Neural crest cell (in vitro differentiated cells): ENCODE data around the gene SLC9A2. TPM values are rescaled to one million over a fixed set of nuclear protein-coding genes. Genes with fewer than 3 reads are reported as not detected.

Source experiments
- DNase-seq: peaks from one replicate; pipeline ENCODE4 v3.0.0; 2021; ENCODE audit warnings: low read depth, mixed read lengths, low spot score
- H3K27ac Mint-ChIP-seq: one replicate; pipeline ENCODE4 v1.8.0; 2021; ENCODE audit warnings: mild to moderate bottlenecking, mixed read lengths; ENCODE audit not compliant: unreplicated experiment
- H3K27me3 Mint-ChIP-seq: 2 replicates; pipeline ENCODE4 v1.8.0; 2021; ENCODE audit warnings: low read depth, mild to moderate bottlenecking, mixed read lengths
- H3K36me3 Mint-ChIP-seq: 2 replicates; pipeline ENCODE4 v1.8.0; 2021; ENCODE audit warnings: low read depth, mild to moderate bottlenecking, mixed read lengths
- H3K4me1 Mint-ChIP-seq: 2 replicates; pipeline ENCODE4 v1.8.0; 2021; ENCODE audit warnings: mixed read lengths
- H3K4me3 Mint-ChIP-seq: one replicate; pipeline ENCODE4 v1.8.0; 2021; ENCODE audit warnings: mild to moderate bottlenecking, mixed read lengths
- H3K9me3 Mint-ChIP-seq: 2 replicates; pipeline ENCODE4 v1.8.0; 2021; ENCODE audit warnings: mixed read lengths
- CTCF ChIP-seq: fragments of 200-600 bp; sonication (generic); conservative IDR thresholded peaks from 2 replicates; pipeline ENCODE4 v1.5.0; 2021; ENCODE audit warnings: antibody characterized with exemption, mild to moderate bottlenecking
- total RNA-seq: library from RNA; stranded (reverse); gene quantifications from 2 replicates; pipeline ENCODE4 v1.2.1, GENCODE V29; 2021

Gene SLC9A2
- total RNA-seq, 1 donor from 2014 or later = 0.09 TPM

GRCh38 chr2:102664471-102664909 is 45.1 kb downstream of the SLC9A2 start:
- Mint-ChIP-seq H3K4me3 (no peak overlapping the region), H3K27ac (no peak overlapping the region)

GRCh38 chr2:102667072-102667471 is 47.7 kb downstream of the SLC9A2 start:
- Mint-ChIP-seq H3K4me3 (no peak overlapping the region), H3K27ac (no peak overlapping the region), H3K4me1 (no peaks in the 10 kb centered on the region), H3K9me3 (no peaks in the 10 kb centered on the region), H3K27me3 (no peaks in the 10 kb centered on the region), H3K36me3 (no peaks in the 10 kb centered on the region)
- no peak for DNase-seq
- TF ChIP-seq CTCF = no peak

More at GRCh38 chr2:102664471-102664909, 45.1 kb downstream of the SLC9A2 start:
- DNase-seq = no peak
- Mint-ChIP-seq H3K9me3 (no peaks in the 10 kb centered on the region), H3K27me3 (no peaks in the 10 kb centered on the region), H3K36me3 (no peaks in the 10 kb centered on the region), H3K4me1 (no peaks in the 10 kb centered on the region)
- TF ChIP-seq CTCF = no peak

- Mint-ChIP-seq H3K36me3 (no peaks in the 10 kb centered on the region), H3K27ac (no peak overlapping the region), H3K27me3 (no peaks in the 10 kb centered on the region), H3K9me3 (no peaks in the 10 kb centered on the region), H3K4me3 (no peak overlapping the region), H3K4me1 (no peaks in the 10 kb centered on the region)
- no peak for DNase-seq
- TF ChIP-seq CTCF = no peak
Measured at GRCh38 chr2:102668171-102668570, 48.8 kb downstream of the SLC9A2 start.

GRCh38 chr2:102669401-102669800 is 50.0 kb downstream of the SLC9A2 start:
- H3K4me1 Mint-ChIP-seq = no peaks in the 10 kb centered on the region
- no peak for DNase-seq
- no peaks in the 10 kb centered on the region for H3K9me3 Mint-ChIP-seq
- H3K27me3 Mint-ChIP-seq = no peaks in the 10 kb centered on the region
- no peak overlapping the region for H3K27ac Mint-ChIP-seq
- no peak overlapping the region for H3K4me3 Mint-ChIP-seq
- H3K36me3 Mint-ChIP-seq = no peaks in the 10 kb centered on the region
- TF ChIP-seq CTCF = no peak

GRCh38 chr2:102672107-102672776 is 52.9 kb downstream of the SLC9A2 start:
- no peak overlapping the region for H3K27ac Mint-ChIP-seq
- no peaks in the 10 kb centered on the region for H3K27me3 Mint-ChIP-seq
- H3K9me3 Mint-ChIP-seq = no peaks in the 10 kb centered on the region
- no peak for TF ChIP-seq CTCF
- H3K4me3 Mint-ChIP-seq = no peak overlapping the region
- no peaks in the 10 kb centered on the region for H3K4me1 Mint-ChIP-seq
- no peak for DNase-seq
- no peaks in the 10 kb centered on the region for H3K36me3 Mint-ChIP-seq
